ENCODE measurements around the gene OBP2A. TPM values are rescaled to one million over a fixed set of nuclear protein-coding genes. Genes with fewer than 3 reads are reported as not detected.

The OBP2A gene
- total and polyA plus RNA-seq, 2 of the 8 experiments (the other 6 are each of a cell fraction or from before 2014, with no cell fraction given), result not detected

DNA sequence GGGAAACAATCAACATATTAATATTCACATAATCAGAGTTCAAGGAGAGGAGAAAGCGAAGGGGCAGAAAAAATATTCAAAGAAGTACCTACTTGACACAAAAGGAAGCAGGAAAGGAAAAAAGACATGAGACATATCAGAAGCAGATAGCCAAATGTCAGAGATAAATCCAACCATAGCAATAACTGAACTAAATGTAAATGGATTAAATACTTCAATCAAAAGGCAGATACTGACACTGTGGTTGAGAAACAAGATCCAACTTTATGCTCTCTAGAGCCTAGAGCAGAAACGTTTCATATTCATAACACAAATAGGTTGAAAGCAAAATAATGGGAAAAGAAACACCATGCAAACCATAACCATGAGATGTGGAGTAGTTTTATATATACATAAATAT is 36.5 kb upstream of the OBP2A start:
- Histone ChIP-seq H2BK20ac (ENCODE audit: low read length) (no peak overlapping the region), H3K9me3 (ENCODE audit: insufficient read depth in 2 of 2, low read depth in 1 of 2, low read length in 1 of 2) (no peaks in the 10 kb centered on the region), H2BK15ac (ENCODE audit: low read length) (no peak overlapping the region), H4K8ac (ENCODE audit: extremely low read depth, insufficient read depth, low read length) (no peak overlapping the region), H3K4me2 (ENCODE audit: insufficient read depth in 1 of 2, low read depth in 2 of 2, low read length in 2 of 2) (no peak overlapping the region), H3K23ac (ENCODE audit: insufficient read length) (no peak overlapping the region), H3K27ac (ENCODE audit: low read depth, low read length) (no peak overlapping the region), H3K79me2 (ENCODE audit: control insufficient read depth in 1 of 2, insufficient read depth in 2 of 2, low read length in 2 of 2) (no peaks in the 10 kb centered on the region), H4K91ac (replicated peaks; ENCODE audit: insufficient read length, low read length) (no peak overlapping the region), H3K9ac (replicated peaks in 1 of 4; ENCODE audit: extremely low read depth in 1 of 4, low read depth in 3 of 4, low read length in 3 of 4) (no peak overlapping the region), H3K14ac (ENCODE audit: insufficient read length) (no peak overlapping the region), H4K5ac (ENCODE audit: insufficient read length, low read depth, low read length) (no peak overlapping the region), H2BK5ac (ENCODE audit: low read depth, low read length) (no peak overlapping the region), H3K56ac (replicated peaks; ENCODE audit: insufficient read length, low read depth, low read length) (no peak overlapping the region), H3K4me1 (replicated peaks in 1 of 4; ENCODE audit: control insufficient read depth in 3 of 4, insufficient read depth in 4 of 4, low read length in 3 of 4) (peaks cover 0 to 4% (median 0%) of the 10 kb centered on the region in 4 experiments; a peak in 2 of 7 replicates), H3K18ac (ENCODE audit: extremely low read depth, low read length) (no peak overlapping the region), H2BK12ac (ENCODE audit: low read depth, low read length) (no peak overlapping the region), H2AFZ (ENCODE audit: low read length) (no peak overlapping the region), H2AK5ac (ENCODE audit: low read depth, low read length) (no peak overlapping the region), H2BK120ac (replicated peaks; ENCODE audit: low read depth, low read length) (no peak overlapping the region), H3K36me3 (ENCODE audit: control insufficient read depth in 2 of 4, insufficient read depth in 4 of 4, low read length in 3 of 4) (peaks cover 0 to 4% (median under 1%) of the 10 kb centered on the region in 4 experiments; a peak in 1 of 8 replicates), H3K4ac (replicated peaks; ENCODE audit: insufficient read length, low read depth, low read length) (no peak overlapping the region), H3K79me1 (ENCODE audit: low read depth, low read length) (no peaks in the 10 kb centered on the region), H3K4me3 (ENCODE audit: extremely low read depth in 1 of 4, insufficient read depth in 2 of 4, low read depth in 3 of 4, low read length in 4 of 4) (no peak overlapping the region), H4K20me1 (replicated peaks in 1 of 2; ENCODE audit: control insufficient read depth in 1 of 2, insufficient read depth in 2 of 2, low read length in 2 of 2) (peaks cover 0 to 7% of the 10 kb centered on the region in 2 experiments), H3K23me2 (ENCODE audit: low read depth, low read length) (no peaks in the 10 kb centered on the region), H3K27me3 (replicated peaks in 1 of 4; ENCODE audit: control insufficient read depth in 3 of 4, extremely low read depth in 1 of 4, insufficient read depth in 3 of 4, low read length in 3 of 4) (no peaks in the 10 kb centered on the region)
- DNase-seq (ENCODE audit: low read depth in 1 of 2, low spot score in 2 of 2), result no peak
- CTCF ChIA-PET (ENCODE audit: partially characterized antibody), result no interaction called here
- FAIRE-seq, result no peak
- 94% methylated on average over 2 of the region's 2 CpGs; no CpG with 5 or more reads in 1 of the 2 experiments for WGBS, 2 experiments (ENCODE audit: extremely low coverage in 1 of 2, insufficient coverage in 1 of 2, insufficient read length in 1 of 2, insufficient replicate concordance in 2 of 2, low coverage in 1 of 2, low lambda C conversion rate in 2 of 2, missing lambda C conversion rate in 1 of 2)
- POLR2A ChIA-PET (ENCODE audit: partially characterized antibody), result no interaction called here
- TF ChIP-seq POLR2A (IDR thresholded peaks at IDR 0.05; ENCODE audit: control extremely low read depth in 1 of 2, low read depth in 2 of 2, low read length in 2 of 2) (no peak), JUN (IDR thresholded peaks at IDR 0.05; ENCODE audit: low read depth, low read length) (no peak), EP300 (IDR thresholded peaks at IDR 0.05; ENCODE audit: borderline replicate concordance in 1 of 2, low read depth in 2 of 2, low read length in 2 of 2) (no peak), PHF8 (conservative IDR thresholded peaks at IDR 0.05; ENCODE audit: low read depth, low read length) (no peak), TEAD4 (IDR thresholded peaks at IDR 0.05; ENCODE audit: low read depth, low read length) (no peak), EGR1 (IDR thresholded peaks at IDR 0.05; ENCODE audit: borderline replicate concordance, low read depth, low read length) (no peak), KDM4A (IDR thresholded peaks at IDR 0.05; ENCODE audit: low read depth, low read length, severe bottlenecking) (no peak), GTF2F1 (IDR thresholded peaks at IDR 0.05; ENCODE audit: borderline replicate concordance, low read depth, low read length) (no peak), JUND (IDR thresholded peaks at IDR 0.05; ENCODE audit: low read length) (no peak), MAFK (IDR thresholded peaks at IDR 0.05; ENCODE audit: low read depth, low read length) (no peak), SIN3A (conservative IDR thresholded peaks at IDR 0.05 in 1 of 2, IDR thresholded peaks at IDR 0.05 in 1 of 2; ENCODE audit: low read depth in 1 of 2, low read length in 2 of 2) (no peak), RBBP5 (IDR thresholded peaks at IDR 0.05; ENCODE audit: borderline replicate concordance, low read depth, low read length) (no peak), CEBPB (IDR thresholded peaks at IDR 0.05; ENCODE audit: low read depth, low read length) (no peak), CBX5 (IDR thresholded peaks at IDR 0.05; ENCODE audit: low read depth, low read length) (no peak), POU5F1 (IDR thresholded peaks at IDR 0.05; ENCODE audit: low read depth, low read length) (no peak), SP2 (IDR thresholded peaks at IDR 0.05; ENCODE audit: low read length) (no peak)

Measured in H1 (cell line).